ENCODE results near the gene CHRNA4. TPM values are rescaled to one million over a fixed set of nuclear protein-coding genes. Genes with fewer than 3 reads are reported as not detected.

The CHRNA4 gene
- total and polyA plus RNA-seq, 9 of the 15 experiments (the other 6 are each of a cell fraction or from before 2014, with no cell fraction given), result not detected

DNA sequence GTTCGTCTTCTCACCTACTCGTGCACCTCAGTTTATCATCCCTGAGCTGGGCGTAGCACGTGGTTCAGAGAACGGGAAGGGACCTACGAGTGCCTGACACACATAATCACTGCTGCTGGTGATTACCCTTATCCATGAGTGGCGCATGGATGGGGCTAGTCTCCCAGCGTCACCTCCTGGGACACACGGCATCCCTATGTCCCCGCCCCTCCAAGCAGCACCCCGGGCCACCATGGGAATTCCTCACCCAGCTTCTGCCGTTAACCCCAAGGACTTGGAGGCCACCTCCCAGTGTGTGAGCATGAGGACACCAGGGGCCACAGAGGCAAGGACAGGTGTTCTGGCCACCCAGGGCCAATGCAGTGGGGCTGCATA is 9.8 kb downstream of the CHRNA4 start (continued):
- TF ChIP-seq ZNF133 (CRISPR knock-in tag; IDR thresholded peaks at IDR 0.05), result no peak
- TF ChIP-seq PTTG1 (tag; IDR thresholded peaks at IDR 0.05; ENCODE audit: low read depth), result no peak

GRCh38 chr20:63350597-63351325 is 10.4 kb downstream of the CHRNA4 start:
- FAIRE-seq (no peak), ATAC-seq (no peak), DNase-seq (ENCODE audit: extremely low read depth in 1 of 4, low spot score in 3 of 4) (no peak)
- ChIA-PET POLR2A (interaction anchor here (0.6 kb wide), 1 partner anchor 157 kb away, joined by 4 read pairs; no protein-coding TSS in a partner anchor), CTCF (ENCODE audit: low intra/inter-chr PET ratio) (no interaction called here)
- no peak overlapping the region for H3K4me3 ChIP-seq
- H3K79me2 ChIP-seq (ENCODE audit: control insufficient read depth, insufficient read depth, low read length), result no peaks in the 10 kb centered on the region
- H3K9me1 ChIP-seq (ENCODE audit: control insufficient read depth, insufficient read depth, low read length), result no peaks in the 10 kb centered on the region
- H3K36me3 ChIP-seq (ENCODE audit: control insufficient read depth, insufficient read depth, low read length), result no peaks in the 10 kb centered on the region
- WGBS (ENCODE audit: insufficient coverage, low coverage, missing lambda C conversion rate), result 58% methylated on average over 28 of the region's 46 CpGs
- H3K4me2 ChIP-seq (ENCODE audit: insufficient read depth, low read length), result no peak overlapping the region
- H3K4me1 ChIP-seq (replicated peaks in 1 of 2; ENCODE audit: control insufficient read depth in 2 of 2, insufficient read depth in 2 of 2, low read length in 2 of 2), result peaks cover 0 to 25% of the 10 kb centered on the region in 2 experiments; a peak in 2 of 5 replicates
- peaks cover 19 to 40% of the 10 kb centered on the region in 2 experiments; a peak in 4 of 5 replicates for H3K27me3 ChIP-seq (ENCODE audit: control insufficient read depth in 2 of 2, insufficient read depth in 2 of 2, low read length in 2 of 2)
- intact Hi-C loops (cut with micrococcal nuclease), result no loop called here
- no peak overlapping the region for H3K27ac ChIP-seq (ENCODE audit: extremely low read depth, low read depth, low read length)
- no peaks in the 10 kb centered on the region for H3K9me3 ChIP-seq (replicated peaks; ENCODE audit: control insufficient read depth, insufficient read depth, low read depth, low read length)
- H2AFZ ChIP-seq (ENCODE audit: low read depth, low read length), result no peak overlapping the region
- in situ Hi-C loops (cut with MboI), result no loop called here
- H4K20me1 ChIP-seq (replicated peaks; ENCODE audit: control insufficient read depth, insufficient read depth, low read length), result no peaks in the 10 kb centered on the region
- no TSS peak for BruUV-seq (replicated peaks)
- no peak overlapping the region for H3K9ac ChIP-seq (ENCODE audit: insufficient read depth in 1 of 2, low read depth in 2 of 2, low read length in 2 of 2)
- no peak for TF ChIP-seq EP400 (IDR thresholded peaks at IDR 0.05)
- TF ChIP-seq E4F1 (CRISPR knock-in tag; IDR thresholded peaks at IDR 0.05; ENCODE audit: borderline replicate concordance), result no peak
- TF ChIP-seq, protein P1, sequence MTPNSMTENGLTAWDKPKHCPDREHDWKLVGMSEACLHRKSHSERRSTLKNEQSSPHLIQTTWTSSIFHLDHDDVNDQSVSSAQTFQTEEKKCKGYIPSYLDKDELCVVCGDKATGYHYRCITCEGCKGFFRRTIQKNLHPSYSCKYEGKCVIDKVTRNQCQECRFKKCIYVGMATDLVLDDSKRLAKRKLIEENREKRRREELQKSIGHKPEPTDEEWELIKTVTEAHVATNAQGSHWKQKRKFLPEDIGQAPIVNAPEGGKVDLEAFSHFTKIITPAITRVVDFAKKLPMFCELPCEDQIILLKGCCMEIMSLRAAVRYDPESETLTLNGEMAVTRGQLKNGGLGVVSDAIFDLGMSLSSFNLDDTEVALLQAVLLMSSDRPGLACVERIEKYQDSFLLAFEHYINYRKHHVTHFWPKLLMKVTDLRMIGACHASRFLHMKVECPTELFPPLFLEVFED (CRISPR knock-in tag; conservative IDR thresholded peaks at IDR 0.05), result no peak
- TF ChIP-seq NR2C2 (CRISPR knock-in tag; IDR thresholded peaks at IDR 0.05), result no peak
- TF ChIP-seq NR2C2 (tag; IDR thresholded peaks at IDR 0.05), result no peak
- no peak for TF ChIP-seq ZNF143 (CRISPR knock-in tag; IDR thresholded peaks at IDR 0.05)
- no peak for TF ChIP-seq NFRKB (IDR thresholded peaks at IDR 0.05; ENCODE audit: low read depth)
- TF ChIP-seq MBD2 (IDR thresholded peaks at IDR 0.05; ENCODE audit: borderline replicate concordance, low read depth), result 0 out of 2 replicates have a peak, but pooled peaks have one; percentile 26
- TF ChIP-seq MED1 (CRISPR knock-in tag; IDR thresholded peaks at IDR 0.05; ENCODE audit: borderline replicate concordance), result no peak
- no peak for TF ChIP-seq GMEB1 (CRISPR knock-in tag; IDR thresholded peaks at IDR 0.05)
- no peak for TF ChIP-seq MITF (IDR thresholded peaks at IDR 0.05)
- no peak for TF ChIP-seq ZNF695 (CRISPR knock-in tag; IDR thresholded peaks at IDR 0.05)
- no peak for TF ChIP-seq ZNF239 (CRISPR knock-in tag; IDR thresholded peaks at IDR 0.05)

Measured in K562 (cell line).